NCI-H774 (cell line): Measurements from ENCODE around the gene OGDH.
"Not testable (repeated sequence)": the region's sequence is repeated elsewhere in the genome, so short reads cannot be mapped to it uniquely, and the experiment has no call there.

Experiments
- DNase-seq: peaks from one replicate; lab custom pipeline; 2025; lab: John Stamatoyannopoulos, UW

Gene OGDH

DNA sequence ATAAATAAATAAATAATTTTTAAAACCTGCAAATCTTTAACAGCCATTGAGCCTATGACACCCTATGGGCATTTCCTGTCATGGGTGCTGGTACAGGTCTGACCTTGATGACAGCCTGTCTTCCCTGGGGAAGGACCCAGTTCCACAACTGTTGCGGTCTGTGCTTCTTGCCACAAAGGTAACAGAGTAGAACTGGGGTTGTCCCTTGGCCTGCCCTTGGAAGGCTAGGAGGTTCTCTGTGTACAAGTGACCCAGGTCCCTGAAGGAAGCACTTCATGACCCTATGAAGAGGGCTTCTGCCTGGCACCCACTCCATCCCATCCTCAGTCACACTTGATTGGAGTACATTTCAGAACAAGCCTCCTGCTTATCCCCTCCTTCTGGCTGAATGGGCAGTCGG, 66.9 kb downstream of the OGDH start:
- no peak for DNase-seq

DNA sequence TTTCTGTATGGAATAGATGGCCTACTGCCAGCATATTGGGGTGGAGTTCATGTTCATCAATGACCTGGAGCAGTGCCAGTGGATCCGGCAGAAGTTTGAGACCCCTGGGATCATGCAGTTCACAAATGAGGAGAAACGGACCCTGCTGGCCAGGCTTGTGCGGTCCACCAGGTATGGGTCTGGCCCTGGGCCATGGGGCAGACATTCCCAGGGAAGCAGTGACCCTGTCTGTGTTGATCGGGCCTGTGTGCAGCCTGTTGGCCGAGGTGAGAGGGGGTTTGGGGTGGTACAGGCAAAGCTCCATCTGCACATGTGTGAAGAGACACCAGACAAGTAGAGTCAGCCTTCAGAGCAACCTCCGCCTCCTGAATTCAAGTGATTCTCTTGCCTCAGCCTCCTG, 67.3 kb downstream of the OGDH start:
- no peak for DNase-seq

DNA sequence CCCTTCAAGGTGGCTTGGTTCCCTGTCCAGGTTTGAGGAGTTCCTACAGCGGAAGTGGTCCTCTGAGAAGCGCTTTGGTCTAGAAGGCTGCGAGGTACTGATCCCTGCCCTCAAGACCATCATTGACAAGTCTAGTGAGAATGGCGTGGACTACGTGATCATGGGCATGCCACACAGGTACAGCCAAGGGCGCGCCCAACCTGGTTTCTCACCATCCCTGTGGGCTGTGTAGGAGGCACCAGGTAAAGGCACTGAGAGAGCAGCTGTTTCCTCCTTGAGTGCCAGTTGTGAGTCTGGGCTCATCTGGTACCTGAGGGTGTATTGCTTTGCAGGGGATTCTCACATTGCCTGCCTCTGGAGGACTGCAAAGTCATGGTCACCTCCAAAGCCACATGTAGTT, 68.0 kb downstream of the OGDH start:
- no peak for DNase-seq

DNA sequence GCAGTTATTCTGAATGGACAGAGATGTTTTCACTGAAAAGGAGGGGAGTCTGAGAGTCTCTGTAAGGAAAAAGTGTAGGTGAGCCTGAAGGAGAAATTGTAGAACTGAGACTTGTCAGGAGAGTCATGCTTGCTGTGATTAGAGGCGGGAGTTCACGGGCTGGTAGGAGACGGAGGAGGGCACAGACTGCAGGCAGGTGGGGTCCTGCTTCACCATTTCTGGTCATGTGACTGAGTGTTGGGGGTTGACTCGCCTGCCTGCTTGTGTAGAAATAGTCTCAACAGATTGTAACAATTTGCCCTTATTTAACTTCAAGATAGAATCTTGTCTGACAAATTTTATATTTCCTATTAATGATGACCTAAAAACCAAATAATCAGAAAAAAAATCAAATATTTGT, 70.3 kb downstream of the OGDH start:
- DNase-seq: no peak

- no peak for DNase-seq
Measured at GRCh38 chr7:44678101-44678470, 71.7 kb downstream of the OGDH start.

DNA sequence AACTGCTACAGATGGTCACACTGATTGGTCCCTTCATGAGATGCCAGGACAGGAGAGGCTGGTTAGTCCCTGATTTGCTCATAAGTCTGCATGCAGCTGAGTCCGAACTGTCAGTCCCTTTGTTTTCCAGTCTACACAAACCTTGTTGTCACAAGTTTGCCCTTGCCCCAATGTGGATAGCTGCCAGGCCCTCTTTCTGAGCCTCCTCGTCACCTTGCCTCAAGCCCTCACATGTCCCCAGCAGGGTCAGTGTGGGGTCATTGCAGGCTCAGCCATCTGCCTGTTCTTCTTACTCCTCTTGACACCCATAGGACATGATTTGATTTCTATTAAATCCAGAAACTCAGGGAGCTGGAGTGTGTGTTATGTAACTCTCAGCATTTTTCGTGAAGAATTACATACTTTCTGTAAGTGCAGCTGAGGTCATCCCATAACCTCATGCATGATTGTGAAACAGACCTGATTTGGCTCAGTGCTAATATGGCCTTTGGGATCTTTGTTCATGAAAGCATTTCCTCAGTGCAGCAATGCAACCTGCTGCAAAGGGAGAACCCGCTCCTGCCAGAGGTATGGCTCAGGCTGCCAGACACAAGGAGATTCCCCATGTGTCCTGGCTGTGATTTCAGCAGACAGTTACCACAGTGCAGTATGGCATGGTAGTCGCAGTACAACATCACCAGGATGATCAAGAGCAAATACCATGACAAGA, 72.2 kb downstream of the OGDH start:
- DNase-seq: no peak

- DNase-seq: no peak
Measured at GRCh38 chr7:44681645-44682044, 75.2 kb downstream of the OGDH start.

GRCh38 chr7:44685723-44686122, 79.3 kb downstream of the OGDH start:
- DNase-seq: no peak

GRCh38 chr7:44689427-44689826, 83.0 kb downstream of the OGDH start:
- DNase-seq: no peak

DNA sequence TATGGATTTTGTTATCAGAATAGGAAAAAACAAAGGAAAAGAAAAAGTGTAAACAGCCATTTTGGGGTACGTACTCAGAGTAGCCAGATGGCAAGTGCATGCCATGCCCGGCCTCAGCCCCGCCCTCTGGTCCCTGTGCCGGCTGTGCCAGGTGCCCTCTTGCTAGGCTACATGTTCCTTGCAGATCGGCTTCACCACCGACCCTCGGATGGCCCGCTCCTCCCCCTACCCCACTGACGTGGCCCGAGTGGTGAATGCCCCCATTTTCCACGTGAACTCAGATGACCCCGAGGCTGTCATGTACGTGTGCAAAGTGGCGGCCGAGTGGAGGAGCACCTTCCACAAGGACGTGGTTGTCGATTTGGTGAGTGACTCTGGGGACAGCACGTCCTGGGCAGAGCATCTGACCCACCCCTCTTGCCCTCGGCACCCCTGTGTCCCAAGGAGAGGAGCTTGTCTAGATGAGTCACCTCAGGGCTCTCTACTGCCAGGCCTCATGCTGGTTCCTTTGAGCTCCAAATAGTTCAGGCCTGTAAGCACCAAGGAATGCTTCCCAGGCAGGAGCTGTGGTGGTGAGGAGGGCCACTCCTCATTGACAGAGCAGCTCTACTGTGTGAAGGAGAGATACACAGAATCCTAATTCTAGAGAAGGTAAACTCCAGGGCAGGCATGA, 87.3 kb downstream of the OGDH start:
- no peak for DNase-seq

GRCh38 chr7:44694326-44694725, 87.9 kb downstream of the OGDH start:
- no peak for DNase-seq

DNA sequence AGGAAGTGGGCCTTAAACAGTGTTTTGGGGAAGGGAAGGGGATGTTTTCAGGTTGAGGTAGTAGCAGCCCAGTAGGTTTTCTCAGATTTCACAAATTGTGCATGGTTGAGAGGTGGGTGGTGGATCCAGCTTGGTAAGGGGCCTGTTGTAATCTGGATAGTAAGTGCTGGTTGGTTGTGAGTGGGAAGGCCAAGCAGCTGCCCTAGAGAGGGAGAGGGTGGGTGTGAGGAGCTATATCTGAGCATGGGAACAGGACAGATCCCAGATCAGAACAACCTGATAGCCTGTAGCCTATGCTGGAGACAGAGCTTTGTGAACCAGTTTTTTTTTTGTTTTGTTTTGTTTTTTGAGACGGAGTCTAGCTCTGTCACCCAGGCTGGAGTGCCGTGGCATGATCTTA, 88.3 kb downstream of the OGDH start:
- DNase-seq: no peak

DNA sequence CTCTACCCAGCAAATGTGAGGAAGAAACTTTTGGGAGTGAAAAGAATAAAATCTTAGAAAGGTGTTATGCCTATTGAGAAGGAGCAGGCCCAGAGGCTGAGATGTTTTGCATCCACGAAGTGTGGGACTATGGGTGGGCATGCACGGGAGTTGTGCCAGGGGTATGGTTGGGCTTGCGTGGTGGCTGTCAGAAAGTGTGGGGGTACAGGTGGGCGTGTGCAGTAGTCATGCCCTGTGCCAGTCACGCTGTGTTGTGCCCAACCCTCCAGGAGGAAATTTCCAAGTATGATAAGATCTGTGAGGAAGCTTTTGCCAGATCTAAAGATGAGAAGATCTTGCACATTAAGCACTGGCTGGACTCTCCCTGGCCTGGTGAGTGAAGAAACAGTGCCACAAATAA, 89.3 kb downstream of the OGDH start:
- DNase-seq: no peak

- no peak for DNase-seq
Measured at GRCh38 chr7:44696728-44697127, 90.3 kb downstream of the OGDH start.

GRCh38 chr7:44697136-44698045, 91.0 kb downstream of the OGDH start:
- DNase-seq: no peak

DNA sequence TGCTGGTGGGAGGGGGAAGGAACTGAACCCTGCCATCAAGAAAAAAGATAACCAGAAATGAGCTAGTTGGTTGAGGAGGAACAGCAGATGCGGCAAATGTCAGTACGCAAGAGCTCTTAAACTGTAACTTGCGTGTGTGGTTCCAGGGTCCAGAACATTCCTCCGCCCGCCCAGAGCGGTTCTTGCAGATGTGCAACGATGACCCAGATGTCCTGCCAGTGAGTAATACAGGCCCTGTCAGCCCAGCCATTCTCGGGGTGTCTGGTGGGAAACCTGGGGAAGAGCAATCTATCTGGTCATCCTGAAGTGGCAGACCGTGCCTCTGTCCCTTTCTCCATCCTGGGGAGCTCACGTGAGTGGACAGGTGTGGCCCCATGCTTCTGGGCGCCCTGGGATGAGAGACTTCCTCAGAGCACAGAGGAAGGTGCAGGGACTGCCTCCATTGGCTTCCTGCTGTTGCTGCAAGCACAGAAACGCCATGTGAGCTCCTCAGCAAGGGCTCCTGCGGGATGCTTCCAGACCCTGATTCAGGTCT, 91.7 kb downstream of the OGDH start:
- DNase-seq: no peak

- DNase-seq: not testable (repeated sequence)
Measured at GRCh38 chr7:44699598-44699997, 93.2 kb downstream of the OGDH start.

GRCh38 chr7:44700322-44700721, 93.9 kb downstream of the OGDH start:
- DNase-seq: no peak

- DNase-seq: not testable (repeated sequence)
Measured at GRCh38 chr7:44703391-44703790, 97.0 kb downstream of the OGDH start.

DNA sequence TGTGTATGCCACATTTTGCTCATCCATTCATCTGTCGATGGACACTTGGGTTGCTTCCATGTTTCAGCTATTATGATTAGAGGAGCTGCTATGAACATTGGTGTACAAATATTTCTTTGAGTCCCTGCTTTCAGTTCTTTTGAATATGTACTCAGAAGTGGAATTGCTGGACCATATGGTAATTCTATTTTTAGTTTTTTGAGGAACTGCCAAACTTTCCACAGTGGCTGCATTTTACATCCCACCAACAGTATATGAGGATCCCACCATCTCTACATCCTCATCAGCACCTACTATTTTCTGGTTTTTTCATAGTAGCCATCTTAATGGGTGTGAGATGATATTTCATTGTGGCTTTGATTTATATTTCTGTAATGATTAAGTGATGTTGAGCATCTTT, 97.5 kb downstream of the OGDH start:
- no peak for DNase-seq

GRCh38 chr7:44705434-44705833, 99.0 kb downstream of the OGDH start:
- DNase-seq: no peak

GRCh38 chr7:44706788-44707557, 100.5 kb downstream of the OGDH start:
- no peak for DNase-seq
